HG03442 (cell line): ENCODE data around the gene INSM1.

Experiments used
- ATAC-seq: cut with Tn5 transposase; IDR thresholded peaks from one replicate; pipeline ENCODE4 v1.9.1; 2021; ENCODE audit warnings: mild to moderate bottlenecking, moderate library complexity; ENCODE audit not compliant: unreplicated experiment

The INSM1 gene

DNA sequence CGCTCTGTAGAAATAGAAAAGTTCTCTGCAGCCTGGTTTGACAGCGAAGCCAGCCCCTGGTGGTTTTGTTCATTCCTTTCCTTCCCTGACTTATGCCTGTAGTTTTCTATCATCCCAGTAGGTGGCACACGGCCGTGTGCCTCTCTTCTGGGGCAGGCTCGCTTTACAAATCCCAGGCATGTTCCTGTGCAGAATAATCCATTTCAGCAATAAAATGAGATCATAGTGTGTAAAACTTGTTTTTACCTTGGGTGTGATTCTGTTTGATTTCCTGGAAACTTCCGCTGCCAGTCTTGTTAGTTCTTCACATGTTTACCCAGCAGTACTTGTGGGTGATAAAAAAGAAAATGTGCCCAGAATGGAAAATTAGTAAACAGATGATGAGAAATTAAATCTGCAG, 7.4 kb upstream of the INSM1 start:
- peak; percentile 47 for ATAC-seq

DNA sequence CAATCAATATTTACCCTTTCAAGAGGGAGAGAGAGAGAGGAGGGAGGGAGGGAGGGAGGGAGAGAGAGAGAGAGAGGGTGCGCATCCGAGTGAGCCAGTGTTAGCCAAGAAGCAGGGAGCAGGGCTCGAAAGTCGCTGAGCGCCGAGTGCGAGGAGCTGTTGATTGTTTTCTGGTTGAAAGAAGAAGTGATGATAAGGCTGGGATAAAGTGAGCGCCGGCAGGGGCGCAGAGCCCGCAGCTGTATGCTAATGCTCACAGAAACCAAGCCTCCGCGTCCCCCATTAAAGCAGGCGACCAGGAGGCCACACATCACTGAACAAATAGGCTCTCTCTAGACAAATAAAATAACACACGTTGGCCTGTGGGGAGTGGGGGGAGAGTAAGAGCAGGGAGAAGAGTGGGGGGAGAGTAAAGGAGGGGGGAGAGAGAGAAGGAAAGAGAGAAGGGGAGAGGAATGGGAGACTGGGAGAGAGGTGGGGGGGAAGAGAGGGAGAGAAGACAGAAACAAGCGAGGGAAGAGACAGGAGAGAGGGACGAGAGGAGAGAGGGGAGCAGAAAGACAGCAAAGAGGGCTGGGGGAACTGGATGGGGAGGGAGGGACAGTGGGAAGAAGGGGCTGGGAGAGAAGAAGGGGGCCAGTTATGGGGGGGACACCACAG, 5.0 kb upstream of the INSM1 start:
- no peak for ATAC-seq

DNA sequence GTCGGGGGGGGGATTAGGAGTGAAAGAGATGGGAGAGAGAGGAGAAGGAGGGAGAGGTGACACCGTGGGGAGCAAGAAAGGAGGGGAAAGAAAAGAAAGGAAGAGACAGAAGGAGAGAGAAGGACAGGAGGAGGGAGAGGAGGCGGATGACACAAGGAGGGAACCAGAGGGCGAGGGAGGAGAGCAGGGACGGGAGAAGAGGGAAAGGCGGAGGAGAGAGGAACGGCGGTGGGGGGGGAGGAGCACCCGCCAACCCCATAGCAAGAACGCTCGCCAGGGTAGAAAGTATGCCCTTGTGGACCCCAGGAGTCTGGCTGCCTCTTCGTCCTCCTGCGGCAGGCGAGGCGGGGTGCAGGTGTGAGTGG, 4.5 kb upstream of the INSM1 start:
- ATAC-seq: no peak

DNA sequence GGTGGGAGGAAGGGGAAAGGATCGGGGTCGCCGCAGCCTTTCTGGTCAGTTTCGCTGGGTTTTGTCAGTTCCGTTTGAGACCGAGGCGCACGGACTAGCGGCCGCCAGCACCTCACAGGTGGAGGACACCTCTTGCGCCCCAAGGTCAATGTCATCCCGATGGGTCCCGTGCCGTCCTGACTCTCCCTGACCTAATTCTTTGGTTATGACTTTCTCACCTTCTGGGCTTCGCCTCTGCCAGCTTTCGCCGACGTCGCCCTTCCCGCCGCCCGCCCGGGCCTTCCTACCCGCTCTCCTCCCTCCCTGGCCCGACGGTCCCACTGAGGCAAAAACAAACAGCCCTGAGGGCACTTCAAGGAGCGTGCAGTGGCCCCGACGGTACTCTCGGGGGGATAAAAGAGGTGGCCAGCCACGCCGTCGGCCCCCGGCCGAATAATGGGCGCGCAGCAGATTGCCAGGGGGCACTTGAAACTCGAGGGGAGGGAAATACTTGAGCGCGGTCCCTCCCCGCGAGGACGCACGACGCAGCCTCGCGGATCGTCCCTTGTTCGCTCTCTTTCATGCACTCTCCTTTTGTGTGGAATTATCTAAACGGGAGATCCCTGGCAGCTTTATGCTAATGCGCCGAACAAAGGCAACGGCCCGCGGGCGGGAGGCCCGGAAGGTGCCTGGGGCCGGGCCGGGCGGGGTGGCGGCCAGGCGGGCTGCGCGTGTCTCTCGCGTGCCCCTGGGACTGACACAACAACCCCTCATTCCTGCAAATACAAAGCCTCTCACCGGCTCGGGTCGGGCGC, 3.9 kb upstream of the INSM1 start:
- no peak for ATAC-seq

DNA sequence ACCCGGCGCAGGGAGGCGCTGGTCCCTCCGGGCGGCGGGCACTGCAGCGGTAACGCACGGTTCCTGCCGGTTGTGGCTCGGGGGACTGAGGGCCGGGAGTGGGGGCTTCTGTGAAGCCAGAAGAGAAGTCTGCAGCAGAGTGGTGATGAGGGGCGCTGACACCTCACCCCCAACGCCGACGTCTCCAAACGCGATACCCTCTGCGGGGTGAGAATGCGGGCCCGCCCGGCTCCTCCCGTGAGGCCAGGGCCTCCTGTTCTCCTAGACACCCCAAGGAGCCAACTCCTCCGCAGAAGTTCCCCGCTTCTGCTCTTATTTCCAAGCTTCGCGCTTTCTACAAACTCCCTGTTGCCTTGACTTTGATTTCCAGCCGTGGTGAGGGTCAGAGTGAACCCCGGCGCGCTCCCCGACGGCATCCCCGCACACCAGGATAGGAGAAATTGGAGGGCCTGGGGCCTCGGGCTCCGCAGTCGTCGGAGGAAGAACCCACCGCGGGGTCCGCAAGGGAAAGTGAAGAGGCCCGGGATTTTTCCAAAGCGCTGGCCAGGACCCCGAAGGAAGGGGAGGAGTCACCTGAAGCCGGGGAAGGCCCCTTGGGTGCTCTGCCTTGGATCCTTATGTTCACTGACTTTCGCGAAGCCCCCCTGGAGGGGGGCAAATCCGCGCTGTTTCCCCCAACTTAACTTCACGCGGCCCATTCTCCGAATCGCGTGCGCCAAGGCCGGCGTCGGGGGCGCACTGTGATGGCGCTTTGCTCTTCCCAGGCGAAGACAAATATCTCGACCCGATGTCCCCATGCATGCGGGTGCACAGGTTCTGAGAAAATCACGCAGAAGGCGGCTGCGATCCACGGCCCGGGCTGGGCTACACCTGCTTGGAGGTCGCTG, 3.1 kb upstream of the INSM1 start:
- ATAC-seq: no peak

DNA sequence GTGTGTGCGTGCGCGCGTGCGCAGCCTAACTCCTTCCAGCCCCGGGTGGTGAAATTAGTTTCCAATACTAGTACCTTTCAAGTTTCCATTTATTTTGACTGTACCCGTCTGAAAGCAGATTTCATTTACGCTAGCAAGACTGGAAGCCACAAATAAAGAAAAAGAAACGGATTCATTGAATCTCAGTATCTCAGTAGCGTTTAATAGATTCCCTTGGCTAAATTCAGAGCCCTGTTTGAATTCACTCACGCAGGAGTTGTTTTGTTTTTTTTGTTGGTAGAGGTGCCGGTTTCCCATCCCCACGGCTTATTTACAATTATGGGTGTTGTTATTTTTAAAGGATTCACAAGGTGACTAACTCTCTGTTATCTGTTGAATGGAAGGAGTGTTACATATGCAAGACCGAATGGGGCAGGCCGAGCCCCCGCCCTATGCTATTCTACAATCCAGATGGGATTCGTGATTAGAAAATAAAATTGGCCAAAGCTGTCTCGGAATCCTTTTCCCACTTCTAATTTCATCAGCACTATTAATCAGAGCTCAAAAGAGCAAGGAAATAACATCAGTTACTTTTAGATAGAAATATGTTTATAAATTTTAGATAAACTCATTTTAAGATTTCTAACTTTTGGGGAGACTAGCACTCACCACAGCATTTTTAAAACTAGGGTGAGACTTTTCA, 2.3 kb upstream of the INSM1 start:
- no peak for ATAC-seq

DNA sequence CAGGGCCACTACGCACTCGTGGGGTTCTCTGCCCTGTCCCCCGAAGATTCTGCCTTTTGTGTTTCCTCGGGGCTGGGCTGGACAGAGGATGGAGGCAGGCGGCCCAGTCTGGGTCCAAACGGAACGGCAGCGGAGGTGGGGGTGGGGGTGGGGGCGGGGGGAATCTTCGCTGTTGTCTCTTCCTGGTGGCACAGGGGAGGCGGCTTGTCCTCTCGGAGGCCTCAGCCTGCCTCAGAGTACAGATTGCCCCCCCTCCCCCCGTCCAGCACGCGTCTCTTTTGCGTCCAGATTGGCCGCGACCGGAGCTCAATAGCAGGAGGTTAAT, 1.4 kb upstream of the INSM1 start:
- ATAC-seq: no peak

DNA sequence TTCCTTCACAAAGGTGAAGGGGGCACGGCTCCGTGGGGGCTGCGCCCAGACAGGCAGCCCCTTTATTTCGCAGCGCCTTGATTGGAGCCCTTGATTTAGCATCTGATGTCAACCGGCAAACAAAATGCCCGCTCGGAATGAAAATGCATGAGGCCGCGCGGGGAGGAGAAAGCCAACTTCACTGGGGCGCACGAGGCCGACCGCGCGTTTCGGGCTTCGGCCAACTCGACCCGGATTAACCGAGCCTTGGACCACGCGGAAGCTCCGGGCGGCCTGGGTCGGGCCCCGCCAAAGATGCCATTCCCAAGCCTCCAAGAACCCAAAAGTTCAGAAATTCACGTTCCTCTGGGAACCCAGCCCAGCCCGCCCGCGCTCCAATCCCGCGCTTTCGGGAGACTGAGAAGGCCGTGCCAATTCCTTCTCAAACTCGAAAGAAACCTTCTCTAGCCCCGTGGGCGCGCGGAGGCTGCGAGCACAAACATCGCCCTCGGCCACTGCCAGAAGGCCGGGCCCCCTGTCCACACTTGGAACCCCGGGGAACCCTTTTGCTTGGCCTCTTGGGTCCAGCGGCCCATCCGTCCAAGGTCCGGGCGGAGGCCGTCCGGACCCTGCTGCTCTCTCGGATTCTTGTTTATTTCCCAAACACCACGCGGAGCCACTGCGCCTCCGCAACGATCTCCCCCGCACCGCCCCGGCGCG, 879 bp upstream of the INSM1 start:
- no peak for ATAC-seq

DNA sequence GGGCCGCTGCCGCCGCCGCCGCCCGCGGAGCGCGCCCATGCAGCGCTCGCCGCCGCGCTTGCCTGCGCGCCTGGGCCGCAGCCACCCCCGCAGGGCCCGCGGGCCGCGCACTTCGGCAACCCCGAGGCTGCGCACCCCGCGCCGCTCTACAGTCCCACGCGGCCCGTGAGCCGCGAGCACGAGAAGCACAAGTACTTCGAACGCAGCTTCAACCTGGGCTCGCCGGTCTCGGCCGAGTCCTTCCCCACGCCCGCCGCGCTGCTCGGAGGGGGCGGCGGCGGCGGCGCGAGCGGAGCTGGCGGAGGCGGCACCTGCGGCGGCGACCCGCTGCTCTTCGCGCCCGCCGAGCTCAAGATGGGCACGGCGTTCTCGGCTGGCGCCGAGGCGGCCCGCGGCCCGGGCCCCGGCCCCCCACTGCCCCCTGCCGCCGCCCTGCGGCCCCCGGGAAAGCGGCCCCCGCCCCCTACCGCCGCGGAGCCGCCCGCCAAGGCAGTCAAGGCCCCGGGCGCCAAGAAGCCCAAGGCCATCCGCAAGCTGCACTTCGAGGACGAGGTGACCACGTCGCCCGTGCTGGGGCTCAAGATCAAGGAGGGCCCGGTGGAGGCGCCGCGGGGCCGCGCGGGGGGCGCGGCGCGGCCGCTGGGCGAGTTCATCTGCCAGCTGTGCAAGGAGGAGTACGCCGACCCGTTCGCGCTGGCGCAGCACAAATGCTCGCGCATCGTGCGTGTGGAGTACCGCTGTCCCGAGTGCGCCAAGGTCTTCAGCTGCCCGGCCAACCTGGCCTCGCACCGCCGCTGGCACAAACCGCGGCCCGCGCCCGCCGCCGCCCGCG, 730 bp downstream of the INSM1 start:
- no peak for ATAC-seq

DNA sequence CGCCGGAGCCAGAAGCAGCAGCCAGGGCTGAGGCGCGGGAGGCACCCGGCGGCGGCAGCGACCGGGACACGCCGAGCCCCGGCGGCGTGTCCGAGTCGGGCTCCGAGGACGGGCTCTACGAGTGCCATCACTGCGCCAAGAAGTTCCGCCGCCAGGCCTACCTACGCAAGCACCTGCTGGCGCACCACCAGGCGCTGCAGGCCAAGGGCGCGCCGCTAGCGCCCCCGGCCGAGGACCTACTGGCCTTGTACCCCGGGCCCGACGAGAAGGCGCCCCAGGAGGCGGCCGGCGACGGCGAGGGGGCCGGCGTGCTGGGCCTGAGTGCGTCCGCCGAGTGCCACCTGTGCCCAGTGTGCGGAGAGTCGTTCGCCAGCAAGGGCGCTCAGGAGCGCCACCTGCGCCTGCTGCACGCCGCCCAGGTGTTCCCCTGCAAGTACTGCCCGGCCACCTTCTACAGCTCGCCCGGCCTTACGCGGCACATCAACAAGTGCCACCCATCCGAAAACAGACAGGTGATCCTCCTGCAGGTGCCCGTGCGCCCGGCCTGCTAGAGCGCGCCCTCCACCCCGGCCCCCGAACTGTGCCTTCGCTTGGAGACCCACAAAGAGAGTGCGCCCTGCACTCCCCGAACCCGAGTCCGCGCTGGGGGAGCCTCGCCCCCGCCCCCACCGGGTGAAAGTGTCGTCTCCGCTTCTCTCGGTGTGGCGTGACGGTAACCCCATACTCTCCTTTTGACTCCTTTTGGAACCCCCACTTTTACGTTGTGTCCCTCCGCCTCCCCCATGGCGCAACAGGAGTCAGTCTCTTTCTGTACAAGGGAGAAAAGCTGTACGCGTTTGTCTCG, 1.6 kb downstream of the INSM1 start:
- no peak for ATAC-seq

DNA sequence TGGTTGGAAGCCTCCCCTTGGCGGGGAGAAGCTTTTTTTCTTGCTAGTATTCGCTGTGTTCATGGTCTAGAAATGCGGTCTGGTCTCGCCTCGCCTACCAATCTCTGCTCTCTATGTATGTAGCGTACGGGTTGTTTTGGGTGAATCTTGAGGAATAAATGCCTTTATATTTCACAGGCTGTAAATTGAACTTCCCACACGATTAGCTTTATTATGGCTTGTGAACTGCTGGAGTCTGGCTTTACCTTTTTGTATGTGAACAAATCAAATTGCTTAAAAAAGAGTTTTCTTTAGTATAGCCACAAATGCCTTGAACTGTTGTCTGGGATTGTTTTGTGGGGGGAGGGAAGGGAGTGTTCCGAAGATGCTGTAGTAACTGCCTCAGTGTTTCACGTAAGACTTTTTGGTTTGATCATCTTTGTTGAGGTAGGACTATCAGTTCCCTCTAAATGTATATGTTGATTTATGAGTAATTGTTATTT, 2.2 kb downstream of the INSM1 start:
- no peak for ATAC-seq

DNA sequence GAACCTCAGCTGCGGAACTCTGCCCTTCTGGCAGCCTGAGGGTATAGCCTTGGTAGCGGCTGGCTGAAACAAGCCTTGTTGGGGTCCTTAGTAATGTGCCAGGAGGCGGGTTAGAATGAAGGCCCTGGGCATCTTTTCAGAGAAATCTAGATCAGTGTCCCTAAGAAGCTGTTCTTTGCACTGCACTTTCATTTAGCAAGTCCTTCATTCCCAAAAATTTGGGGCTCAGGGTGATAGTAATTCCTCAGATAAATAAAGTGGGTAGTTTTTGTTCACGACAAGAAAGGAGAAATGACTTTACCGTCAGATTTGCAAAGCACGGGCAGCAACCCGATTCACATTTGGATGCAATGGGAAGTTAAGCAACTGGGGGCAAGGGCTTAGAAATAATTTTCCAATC, 3.2 kb downstream of the INSM1 start:
- no peak for ATAC-seq

DNA sequence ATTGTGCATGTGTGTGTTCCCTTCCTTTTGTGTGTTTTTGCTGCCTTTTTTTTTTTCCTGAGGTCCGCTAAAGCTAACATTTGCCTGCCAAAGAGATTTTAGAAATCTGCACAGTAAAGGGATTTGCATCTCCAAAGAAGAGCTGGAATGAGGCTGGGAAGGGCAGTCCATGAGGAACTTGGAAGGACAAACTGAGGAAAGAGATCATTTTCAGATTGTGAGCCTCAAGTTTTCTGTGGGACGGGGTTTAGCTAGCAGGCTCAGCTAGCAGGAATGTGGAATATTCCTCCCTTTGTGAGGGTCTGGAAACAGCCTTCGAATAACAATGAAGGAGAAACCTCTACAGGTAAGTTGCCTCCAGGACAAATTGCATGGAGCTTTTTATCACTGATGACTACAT, 3.8 kb downstream of the INSM1 start:
- no peak for ATAC-seq

DNA sequence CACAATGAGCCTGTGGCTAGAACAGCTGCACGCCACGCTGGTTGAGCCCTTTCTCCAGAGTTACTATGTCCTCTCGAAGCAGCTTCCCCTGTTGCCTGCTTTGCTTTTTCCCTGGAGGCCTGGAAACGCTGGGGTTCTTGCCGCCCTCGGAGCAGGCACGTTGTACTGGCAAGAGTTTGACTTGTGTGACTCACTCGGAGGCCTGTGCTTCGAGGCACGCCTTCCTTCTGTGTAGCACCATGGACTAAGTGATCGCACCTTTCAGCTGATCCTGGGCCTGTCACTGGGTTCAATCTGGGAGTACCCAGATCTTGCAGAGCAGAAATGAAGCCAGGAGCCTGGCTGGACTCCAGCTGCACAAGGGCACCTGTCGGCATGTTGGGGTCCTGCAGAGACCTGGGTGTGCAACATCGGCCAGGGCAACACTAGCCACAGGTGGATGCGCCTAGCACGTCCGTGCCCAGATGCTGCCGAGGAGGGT, 5.2 kb downstream of the INSM1 start:
- ATAC-seq: no peak

DNA sequence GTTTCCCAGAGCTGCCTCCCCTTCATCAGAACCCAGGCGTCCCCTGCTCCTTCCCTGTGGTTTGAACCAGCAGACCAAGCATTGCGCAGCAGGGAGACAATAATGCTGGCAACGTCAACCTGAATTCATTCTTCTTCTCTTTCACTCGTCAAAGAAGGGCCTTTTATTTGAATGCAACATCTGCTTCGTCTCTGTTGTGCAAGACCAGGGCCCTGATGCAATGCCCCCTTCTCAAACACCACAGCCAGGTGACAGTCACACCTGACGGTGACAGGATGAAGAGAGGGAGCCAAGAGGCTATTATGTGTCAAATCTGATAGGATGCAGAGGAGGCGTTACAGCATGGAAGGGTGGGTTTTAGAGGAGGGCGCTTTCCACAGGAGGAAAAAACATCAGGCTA, 8.0 kb downstream of the INSM1 start:
- no peak for ATAC-seq

DNA sequence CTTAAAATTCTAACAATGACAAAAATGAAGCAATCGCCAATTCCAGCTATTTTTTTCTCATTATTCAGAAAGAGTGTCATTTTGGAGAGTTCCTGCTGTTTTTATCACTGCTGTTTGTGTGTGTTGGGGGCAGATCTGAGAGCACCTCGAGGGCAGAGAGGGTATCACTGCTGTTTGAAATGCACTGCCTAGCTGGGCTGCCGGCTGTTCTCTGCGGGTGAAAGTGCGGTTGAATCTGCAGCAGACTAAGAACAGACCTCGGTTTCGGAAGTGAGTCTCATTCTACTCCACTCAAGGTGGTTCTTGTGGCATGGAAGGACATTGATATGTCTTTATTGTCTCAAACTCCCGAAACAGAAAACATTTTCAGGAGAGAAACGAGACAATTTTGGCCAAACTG, 18.3 kb downstream of the INSM1 start:
- ATAC-seq: no peak

DNA sequence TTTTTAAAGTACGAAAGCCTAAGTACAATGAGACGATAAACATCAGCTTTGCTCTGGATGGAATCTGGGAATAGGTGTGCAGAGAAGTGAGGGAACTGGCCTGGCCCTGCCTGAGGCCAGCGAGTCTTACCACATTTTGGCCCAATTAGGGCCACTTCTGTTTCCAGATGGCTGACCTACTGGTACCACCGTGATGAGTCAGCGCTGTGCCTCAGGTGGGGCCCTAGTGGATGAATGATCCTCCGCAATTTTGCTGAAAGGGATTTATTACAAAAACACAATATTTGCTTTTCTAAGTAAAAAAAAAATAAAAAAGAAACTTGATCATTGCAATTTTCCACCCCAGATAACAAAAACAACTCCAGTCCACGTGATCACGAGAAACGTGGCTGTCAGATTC, 22.5 kb downstream of the INSM1 start:
- no peak for ATAC-seq

DNA sequence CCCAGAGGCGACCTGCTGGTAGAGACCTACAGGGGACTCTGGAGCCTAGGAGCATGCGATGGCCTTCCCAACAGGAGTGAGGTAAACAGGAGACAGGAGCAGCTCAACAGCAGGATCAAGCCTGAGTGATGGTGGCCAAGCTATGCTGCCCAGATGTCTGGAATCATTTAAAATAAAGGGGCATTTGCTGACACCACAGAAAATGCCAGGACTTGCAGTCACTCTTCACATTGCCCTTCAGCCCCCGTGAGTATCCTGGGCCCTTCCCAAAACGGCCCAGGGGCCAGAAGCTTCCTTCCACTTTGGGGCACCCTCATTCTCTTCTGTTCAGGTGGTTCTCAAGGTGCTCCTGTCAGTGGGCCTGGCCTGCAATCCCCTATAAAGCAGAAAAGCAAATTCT, 23.2 kb downstream of the INSM1 start:
- no peak for ATAC-seq

DNA sequence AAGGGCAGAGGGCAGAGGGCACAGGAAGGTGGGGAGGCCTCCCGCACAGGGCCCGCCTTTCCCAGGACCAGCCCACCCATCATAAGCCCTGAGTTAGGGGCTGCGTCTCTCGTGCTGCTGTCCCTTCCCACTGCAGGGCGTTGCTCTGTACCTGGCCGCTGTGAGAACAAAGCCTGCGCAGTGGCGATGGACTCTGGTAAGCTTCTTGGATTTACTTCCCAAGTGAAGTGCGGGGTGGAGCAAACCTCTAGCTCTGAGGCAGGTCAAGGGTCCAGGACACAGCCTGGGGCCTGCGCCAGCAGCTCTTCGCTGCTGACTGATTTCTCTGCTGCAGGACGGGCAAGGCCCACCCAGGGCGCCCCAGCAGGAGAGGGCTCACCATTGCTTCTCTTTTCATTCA, 23.9 kb downstream of the INSM1 start:
- no peak for ATAC-seq
